SK-N-SH (cell line): ENCODE data around the gene CEACAM5. TPM values are rescaled to one million over a fixed set of nuclear protein-coding genes. Genes with fewer than 3 reads are reported as not detected.

Source experiments
- CTCF ChIA-PET: fragments of 300-600, 350-600 bp; formaldehyde crosslinking; extraction: SDS; loops from one replicate; lab custom pipeline; 2021; lab: Yijun Ruan, JAX
- POLR2A ChIA-PET: fragments of 350-600 bp; sonication (Branson Sonifier 250); formaldehyde crosslinking; extraction: SDS; loops from one replicate; lab custom pipeline; 2020; ENCODE audit warnings: antibody characterized with exemption, inconsistent platforms; lab: Yijun Ruan, JAX
- DNase-seq: peaks from one replicate; pipeline ENCODE4 v3.0.0; 2012
- H2AFZ ChIP-seq: fragments of 200-600 bp; sonication (generic); 2 replicates; pipeline ENCODE4 v1.8.1; 2016; ENCODE audit warnings: antibody characterized with exemption, mild to moderate bottlenecking, low read depth
- H3F3A ChIP-seq: fragments of 200-600 bp; sonication (generic); replicated peaks from 2 replicates; pipeline ENCODE3; 2016; ENCODE audit warnings: antibody characterized with exemption, mild to moderate bottlenecking; ENCODE audit not compliant: insufficient read depth
- H3K27ac ChIP-seq, 2 experiments: fragments of 200-500 bp in 1 of 2; fragments of 200-600 bp in 1 of 2; sonication (Bioruptor generic) in 1 of 2; sonication (generic), shearing (Covaris generic) in 1 of 2; 2 replicates each; pipeline versions ENCODE4 v1.5.1 to v1.6.1; 2014 to 2016; ENCODE audit warnings: low read depth in 2 of 2, inconsistent platforms in 1 of 2, low read length in 1 of 2, mild to moderate bottlenecking in 1 of 2, mixed read lengths in 1 of 2
- H3K27me3 ChIP-seq: fragments of 200-600 bp; sonication (generic), shearing (Covaris generic); 2 replicates; pipeline ENCODE4 v1.6.1; 2016; ENCODE audit warnings: mixed run types; ENCODE audit not compliant: insufficient read depth
- H3K36me3 ChIP-seq, 2 experiments: fragments of 200-500 bp in 1 of 2; fragments of 200-600 bp in 1 of 2; sonication (Bioruptor generic) in 1 of 2; sonication (generic) in 1 of 2; replicated peaks in 1 of 2; 2 replicates each; pipeline versions ENCODE3 to v1.5.1; 2014 to 2016; ENCODE audit warnings: low read length in 1 of 2, mild to moderate bottlenecking in 1 of 2; ENCODE audit not compliant: insufficient read depth in 2 of 2, control insufficient read depth in 1 of 2
- H3K4me1 ChIP-seq, 2 experiments: fragments of 200-500 bp in 1 of 2; fragments of 200-600 bp in 1 of 2; sonication (Bioruptor generic) in 1 of 2; sonication (generic), shearing (Covaris generic) in 1 of 2; 2 replicates each; pipeline versions ENCODE4 v1.5.1 to v1.6.1; 2014 to 2016; ENCODE audit warnings: low read depth in 1 of 2, low read length in 1 of 2, mixed run types in 1 of 2; ENCODE audit not compliant: insufficient read depth in 2 of 2, control insufficient read depth in 1 of 2
- H3K4me2 ChIP-seq: fragments of 200-600 bp; sonication (generic), shearing (Covaris generic); 2 replicates; pipeline ENCODE4 v1.6.1; 2017; ENCODE audit warnings: mixed run types
- H3K4me3 ChIP-seq, 2 experiments: fragments of 200-500 bp in 1 of 2; fragments of 200-600 bp in 1 of 2; sonication (Bioruptor generic) in 1 of 2; sonication (generic), shearing (Covaris generic) in 1 of 2; 2 replicates each; pipeline versions ENCODE4 v1.5.1 to v1.8.1; 2014 to 2016; ENCODE audit warnings: low read depth in 2 of 2, inconsistent platforms in 1 of 2, low read length in 1 of 2, mild to moderate bottlenecking in 1 of 2, mixed read lengths in 1 of 2, moderate library complexity in 1 of 2
- H3K79me2 ChIP-seq: fragments of 200-600 bp; sonication (generic); 2 replicates; pipeline ENCODE4 v1.8.1; 2017; ENCODE audit warnings: mild to moderate bottlenecking; ENCODE audit not compliant: insufficient read depth
- H3K9ac ChIP-seq: fragments of 200-600 bp; sonication (generic); 2 replicates; pipeline ENCODE4 v1.6.1; 2017; ENCODE audit warnings: mixed run types
- H3K9me2 ChIP-seq: fragments of 200-600 bp; sonication (generic); 2 replicates; pipeline ENCODE4 v1.6.1; 2017; ENCODE audit warnings: mixed run types
- H3K9me3 ChIP-seq: fragments of 200-600 bp; sonication (generic); 2 replicates; pipeline ENCODE4 v1.6.1; 2017; ENCODE audit warnings: mixed run types, mild to moderate bottlenecking, moderate library complexity
- H4K20me1 ChIP-seq: fragments of 200-600 bp; sonication (generic); 2 replicates; pipeline ENCODE4 v1.6.1; 2017; ENCODE audit warnings: mild to moderate bottlenecking, mixed run types; ENCODE audit not compliant: insufficient read depth
- ELF1 ChIP-seq: IDR thresholded peaks from 2 replicates; pipeline ENCODE4 v1.4.0; 2012
- EP300 ChIP-seq, 2 experiments: IDR thresholded peaks; 2 replicates each; pipeline versions ENCODE4 v1.4.0 to v1.6.1; 2012; ENCODE audit warnings: borderline replicate concordance in 1 of 2, low read depth in 1 of 2, low read length in 1 of 2
- FOSL2 ChIP-seq: IDR thresholded peaks from 2 replicates; pipeline ENCODE4 v1.4.0; 2012; ENCODE audit warnings: low read depth, mild to moderate bottlenecking, moderate library complexity, borderline replicate concordance
- GABPA ChIP-seq: IDR thresholded peaks from 2 replicates; pipeline ENCODE4 v1.4.0; 2012; ENCODE audit warnings: low read depth, mild to moderate bottlenecking
- IRF3 ChIP-seq: fragments of 150-350 bp; IDR thresholded peaks from 2 replicates; pipeline ENCODE4 v1.6.1; 2016; ENCODE audit warnings: mild to moderate bottlenecking, low read depth, low read length
- MEF2A ChIP-seq: IDR thresholded peaks from 2 replicates; pipeline ENCODE4 v1.4.0; 2012; ENCODE audit warnings: low read depth, borderline replicate concordance
- NFIC ChIP-seq: IDR thresholded peaks from 2 replicates; pipeline ENCODE4 v1.4.0; 2012; ENCODE audit warnings: borderline replicate concordance
- NRF1 ChIP-seq: IDR thresholded peaks from 2 replicates; pipeline ENCODE4 v1.6.1; 2012; ENCODE audit warnings: low read depth, mild to moderate bottlenecking, low read length
- POLR2AphosphoS5 ChIP-seq: IDR thresholded peaks from 2 replicates; pipeline ENCODE4 v1.6.1; 2012; ENCODE audit warnings: low read depth, low read length
- RAD21 ChIP-seq: IDR thresholded peaks from 2 replicates; pipeline ENCODE4 v1.6.1; 2012; ENCODE audit warnings: mild to moderate bottlenecking, low read length
- RFX5 ChIP-seq: IDR thresholded peaks from 2 replicates; pipeline ENCODE4 v1.6.1; 2012; ENCODE audit warnings: mild to moderate bottlenecking, improper control_type of control experiment, low read length
- SIN3A ChIP-seq: IDR thresholded peaks from 2 replicates; pipeline ENCODE4 v1.6.1; 2012; ENCODE audit warnings: low read depth, mild to moderate bottlenecking, low read length, moderate library complexity, borderline replicate concordance
- TAF1 ChIP-seq: IDR thresholded peaks from 2 replicates; pipeline ENCODE4 v1.6.1; 2012; ENCODE audit warnings: low read depth, mild to moderate bottlenecking, low read length, moderate library complexity, borderline replicate concordance
- TCF12 ChIP-seq: IDR thresholded peaks from 2 replicates; pipeline ENCODE4 v1.4.0; 2012
- USF1 ChIP-seq: IDR thresholded peaks from 2 replicates; pipeline ENCODE4 v1.4.0; 2012; ENCODE audit warnings: low read depth, borderline replicate concordance
- WGBS: methylation state at CpG from one replicate; pipeline ENCODE4 v1.1.6; 2017; ENCODE audit warnings: low lambda C conversion rate; 5-methylcytosine and 5-hydroxymethylcytosine counted together
- polyA plus RNA-seq, 3 experiments: library from polyadenylated mRNA; depleted of rRNA; stranded (reverse); fragments of >200 nt; gene quantifications; 2 replicates each; pipeline ENCODE4 v1.2.3, GENCODE V29; 2012

CEACAM5 gene
- polyA plus RNA-seq, 1 of the 3 experiments (the other 2 are of a cell fraction): not detected

- no peak for TF ChIP-seq IRF3
Observed at GRCh38 chr19:41688687-41689086, 19.7 kb upstream of the CEACAM5 start (continued).

GRCh38 chr19:41689993-41690800, 18.2 kb upstream of the CEACAM5 start:
- no peaks in the 10 kb centered on the region for H3K4me1 ChIP-seq
- ChIA-PET CTCF (interaction anchor here (1.1 to 2.6 kb wide), 2 partner anchors 11 to 70 kb away, joined by 3 to 12 read pairs; no protein-coding TSS in a partner anchor), POLR2A (no interaction called here)
- H2AFZ ChIP-seq: no peak overlapping the region
- H3K27me3 ChIP-seq: 0 out of 2 replicates have a peak, but pooled peaks cover 4% of the 10 kb centered on the region
- no peak for TF ChIP-seq POLR2AphosphoS5
- no peak for TF ChIP-seq SIN3A
- no peak for TF ChIP-seq RAD21
- TF ChIP-seq GABPA: no peak
- no peak for TF ChIP-seq ELF1
- no peak for TF ChIP-seq NFIC
- TF ChIP-seq RFX5: no peak
- no peak for TF ChIP-seq NRF1
- no peak for TF ChIP-seq FOSL2
- TF ChIP-seq TCF12: no peak
- DNase-seq: no peak
- no peaks in the 10 kb centered on the region for H4K20me1 ChIP-seq
- H3F3A ChIP-seq: no peaks in the 10 kb centered on the region
- no peak overlapping the region for H3K9ac ChIP-seq
- no peaks in the 10 kb centered on the region for H3K79me2 ChIP-seq
- no peak overlapping the region for H3K4me2 ChIP-seq
- 9% methylated on average over 4 of the region's 4 CpGs for WGBS
- H3K9me3 ChIP-seq: no peaks in the 10 kb centered on the region
- H3K27ac ChIP-seq: no peak overlapping the region
- H3K9me2 ChIP-seq: no peaks in the 10 kb centered on the region
- H3K4me3 ChIP-seq: no peak overlapping the region
- H3K36me3 ChIP-seq: no peaks in the 10 kb centered on the region

- ChIA-PET CTCF (interaction anchor here (0.6 to 2.7 kb wide), 12 partner anchors 8 to 126 kb away, joined by 3 to 19 read pairs (median 4); no protein-coding TSS in a partner anchor), POLR2A (no interaction called here)
Observed at GRCh38 chr19:41690801-41691065, 17.7 kb upstream of the CEACAM5 start.

More at GRCh38 chr19:41690801-41691065, 17.7 kb upstream of the CEACAM5 start:
- no peak overlapping the region for H3K27ac ChIP-seq
- H3K4me1 ChIP-seq: no peaks in the 10 kb centered on the region
- WGBS: 8% methylated on average over 2 of the region's 3 CpGs
- no peaks in the 10 kb centered on the region for H3F3A ChIP-seq
- H3K27me3 ChIP-seq: 0 out of 2 replicates have a peak, but pooled peaks cover 4% of the 10 kb centered on the region
- no peaks in the 10 kb centered on the region for H3K9me2 ChIP-seq
- no peak overlapping the region for H3K4me2 ChIP-seq
- TF ChIP-seq ELF1 (no peak), USF1 (no peak), MEF2A (no peak), TAF1 (no peak), EP300 (IDR thresholded peaks at IDR 0.05; ENCODE audit: borderline replicate concordance in 1 of 2, low read depth in 1 of 2, low read length in 1 of 2) (no peak)
- H3K36me3 ChIP-seq: no peaks in the 10 kb centered on the region
- H3K9ac ChIP-seq: no peak overlapping the region
- no peaks in the 10 kb centered on the region for H3K79me2 ChIP-seq
- no peak for DNase-seq
- H3K4me3 ChIP-seq: no peak overlapping the region
- H2AFZ ChIP-seq: no peak overlapping the region
- no peaks in the 10 kb centered on the region for H4K20me1 ChIP-seq
- H3K9me3 ChIP-seq: no peaks in the 10 kb centered on the region
